Motor neuron (in vitro differentiated cells): ENCODE measurements around the gene STAP1. TPM values are rescaled to one million over a fixed set of nuclear protein-coding genes. Genes with fewer than 3 reads are reported as not detected.
A peak's percentile ranks its signal among the peaks of the same experiment; 100 is the strongest.

ENCODE experiments used
- ATAC-seq, 8 experiments: fragments of 200-7000 bp; cut with Tn5 transposase; replicated peaks in 6 of 8; 2 replicates each; pipeline ENCODE4 v1.8.0; 2021; ENCODE audit warnings: mild to moderate bottlenecking in 8 of 8, moderate library complexity in 8 of 8
- H3K27ac ChIP-seq, 2 donors: fragments of 250-450 bp; sonication (Bioruptor Pico); 2 replicates each; pipeline ENCODE4 v1.9.0; 2021; ENCODE audit warnings: antibody characterized with exemption in 2 of 2, mild to moderate bottlenecking in 2 of 2, moderate library complexity in 1 of 2
- H3K4me1 ChIP-seq, 2 donors: fragments of 250-450 bp; sonication (Bioruptor Pico); replicated peaks in 1 of 2; 2 replicates each; pipeline ENCODE4 v1.6.1; 2021; ENCODE audit warnings: antibody characterized with exemption in 2 of 2, mild to moderate bottlenecking in 2 of 2, moderate library complexity in 1 of 2
- H3K4me3 ChIP-seq, 5 donors: fragments of 250-450 bp; sonication (Bioruptor Pico); 2 replicates each; pipeline ENCODE4 v1.9.0; 2021; ENCODE audit warnings: antibody characterized with exemption in 5 of 5, mild to moderate bottlenecking in 5 of 5, moderate library complexity in 4 of 5
- WGBS, 10 experiments: fragments of 450-650 bp; shearing (Covaris generic); methylation state at CpG; one replicate each; pipeline ENCODE4 v1.0.0; 2022; 5-methylcytosine and 5-hydroxymethylcytosine counted together
- in situ Hi-C, 9 experiments: fragments of 400-800 bp; cut with MboI; loops; one replicate each; pipeline ENCODE4 v1.15.0; 2021; ENCODE audit warnings: low sequenced_read_pairs in 9 of 9, low pct_unique_long_range_greater_than_20kb in 2 of 9; ENCODE audit not compliant: unreplicated experiment in 9 of 9
- total RNA-seq, 8 experiments: library from RNA; unstranded; fragments of 300-600 nt; gene quantifications; 2 replicates each; pipeline versions ENCODE4 v1.2.3 to v1.2.4, GENCODE V29; 2022

STAP1 gene
- total RNA-seq, 8 experiments from 2014 or later: 0.05 to 0.50 (median 0.14) TPM; not detected in 5

- Histone ChIP-seq H3K4me3 (no peak overlapping the region), H3K4me1 (no peaks in the 10 kb centered on the region), H3K27ac (no peak overlapping the region)
- WGBS, 10 experiments: 53 to 100% (median 100%) methylated on average over 1 of the region's 1 CpG; no CpG with 5 or more reads in 1 of the 10 experiments
- in situ Hi-C loops: no loop called here
- ATAC-seq: no peak
These were observed 12.0 kb downstream of the STAP1 start for GRCh38 chr4:67570537-67570936.

DNA sequence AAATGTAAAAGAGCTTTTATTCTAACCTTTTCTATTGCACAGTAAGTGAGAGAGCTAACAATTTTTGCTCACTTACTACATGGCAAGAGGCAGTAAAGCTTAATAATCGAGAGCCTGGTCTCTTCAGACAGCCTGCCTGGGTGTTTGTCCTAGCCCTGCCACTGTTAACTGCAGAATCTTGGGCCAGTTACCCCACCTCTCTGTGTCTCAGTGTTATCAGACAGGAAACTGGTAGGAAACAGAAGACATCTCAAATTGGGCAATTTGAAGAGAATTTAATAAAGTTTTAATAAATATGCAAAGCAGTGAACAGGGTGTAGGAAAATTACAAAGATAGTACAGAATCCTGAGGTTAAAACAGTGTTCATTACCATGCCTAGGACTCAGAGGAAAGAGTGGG, 13.4 kb downstream of the STAP1 start:
- no peak overlapping the region for H3K27ac ChIP-seq
- H3K4me1 ChIP-seq: no peaks in the 10 kb centered on the region
- H3K4me3 ChIP-seq: no peak overlapping the region
- in situ Hi-C loops: no loop called here
- no peak for ATAC-seq
- WGBS, 10 experiments: 0 to 100% (median 75%) methylated on average over 1 of the region's 1 CpG; no CpG with 5 or more reads in 3 of the 10 experiments

- H3K27ac ChIP-seq: no peak overlapping the region
- in situ Hi-C loops: no loop called here
- H3K4me1 ChIP-seq: no peaks in the 10 kb centered on the region
- no peak for ATAC-seq
- H3K4me3 ChIP-seq: no peak overlapping the region
These were observed 14.7 kb downstream of the STAP1 start for GRCh38 chr4:67573193-67573592.

DNA sequence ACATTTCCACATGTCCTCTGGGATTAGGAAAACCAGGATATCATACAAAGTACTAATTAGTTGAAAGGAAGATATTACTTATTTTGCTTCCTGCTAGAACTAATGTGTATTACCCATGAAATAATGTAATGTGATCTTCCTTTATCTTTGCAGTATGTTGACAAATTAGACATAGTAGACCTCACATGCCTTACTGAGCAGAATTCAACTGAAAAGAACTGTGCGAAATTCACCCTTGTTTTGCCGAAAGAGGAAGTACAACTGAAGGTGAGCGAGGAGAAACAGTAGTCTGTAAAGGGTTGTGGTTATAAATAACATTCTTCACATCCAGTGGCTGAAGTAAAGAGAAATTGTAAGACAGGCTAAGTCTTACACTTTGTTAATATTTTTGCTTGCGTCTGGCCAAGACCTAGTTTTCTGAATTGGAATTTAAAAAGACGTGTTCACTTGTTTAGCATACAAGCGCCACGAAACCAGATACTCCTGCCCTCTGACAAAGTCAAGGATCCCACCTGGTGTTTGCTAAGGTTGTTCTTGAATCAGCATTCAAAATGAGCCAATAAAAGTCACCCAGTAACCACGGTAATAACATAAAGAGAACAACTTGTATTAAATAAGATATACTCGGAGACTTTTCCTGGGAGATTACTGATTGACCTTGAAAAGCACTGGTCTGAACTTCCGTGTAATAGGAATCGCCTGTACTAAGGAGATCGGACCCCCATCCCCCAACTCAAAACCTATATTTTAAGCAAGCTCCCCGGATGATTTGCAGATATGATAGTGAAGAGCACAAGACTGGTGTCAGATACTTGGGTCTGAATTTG, 16.9 kb downstream of the STAP1 start:
- no peak overlapping the region for H3K4me3 ChIP-seq
- H3K4me1 ChIP-seq: no peaks in the 10 kb centered on the region
- no peak for ATAC-seq
- no peak overlapping the region for H3K27ac ChIP-seq
- 64 to 96% (median 83%) methylated on average over 3 to 12 of the region's 13 CpGs; no CpG with 5 or more reads in 1 of the 10 experiments for WGBS, 10 experiments
- in situ Hi-C loops: no loop called here

GRCh38 chr4:67576059-67576466, 17.5 kb downstream of the STAP1 start:
- in situ Hi-C loops: no loop called here
- H3K4me3 ChIP-seq: no peak overlapping the region
- no peaks in the 10 kb centered on the region for H3K4me1 ChIP-seq
- no peak for ATAC-seq
- 20 to 90% (median 83%) methylated on average over 1 to 4 of the region's 4 CpGs for WGBS, 10 experiments
- no peak overlapping the region for H3K27ac ChIP-seq

- Histone ChIP-seq H3K4me3 (no peak overlapping the region), H3K4me1 (no peaks in the 10 kb centered on the region), H3K27ac (no peak overlapping the region)
- no peak for ATAC-seq
- 38 to 100% (median 90%) methylated on average over 1 of the region's 1 CpG; no CpG with 5 or more reads in 6 of the 10 experiments for WGBS, 10 experiments
- in situ Hi-C loops: no loop called here
These were observed 18.0 kb downstream of the STAP1 start for GRCh38 chr4:67576538-67576937.

- in situ Hi-C loops: no loop called here
- WGBS, 10 experiments: 8 to 100% (median 81%) methylated on average over 1 to 3 of the region's 3 CpGs; no CpG with 5 or more reads in 2 of the 10 experiments
- Histone ChIP-seq H3K4me1 (no peaks in the 10 kb centered on the region), H3K4me3 (no peak overlapping the region), H3K27ac (no peak overlapping the region)
- no peak for ATAC-seq
These were observed 22.1 kb downstream of the STAP1 start for GRCh38 chr4:67580577-67580976.

GRCh38 chr4:67581208-67581857, 22.8 kb downstream of the STAP1 start:
- ATAC-seq: no peak
- 33 to 100% (median 82%) methylated on average over 3 to 8 of the region's 8 CpGs; no CpG with 5 or more reads in 1 of the 10 experiments for WGBS, 10 experiments
- Histone ChIP-seq H3K4me3 (no peak overlapping the region), H3K4me1 (no peaks in the 10 kb centered on the region), H3K27ac (no peak overlapping the region)
- in situ Hi-C loops: no loop called here

DNA sequence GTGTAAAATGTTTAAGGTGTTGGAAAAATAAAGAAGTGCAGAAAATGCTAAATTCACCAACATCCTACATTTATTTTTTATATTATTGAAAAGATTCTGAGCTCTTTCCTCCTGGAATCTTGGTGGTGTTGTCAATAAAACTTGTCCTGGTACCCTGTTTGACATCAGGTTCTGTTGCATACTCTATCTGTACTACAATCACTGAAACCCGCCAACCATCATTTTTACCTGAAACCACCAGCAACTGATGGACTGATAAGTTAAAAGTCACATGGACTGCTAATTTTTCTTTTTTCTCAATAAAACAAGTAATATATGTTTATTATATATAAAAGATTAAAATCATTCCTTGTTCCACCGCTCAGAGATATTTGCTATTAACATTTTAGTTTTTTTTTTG, 23.4 kb downstream of the STAP1 start:
- in situ Hi-C loops: no loop called here
- Histone ChIP-seq H3K27ac (no peak overlapping the region), H3K4me1 (no peaks in the 10 kb centered on the region), H3K4me3 (no peak overlapping the region)
- ATAC-seq: no peak
- WGBS, 10 experiments: 0 to 80% (median 54%) methylated on average over 1 to 2 of the region's 2 CpGs

GRCh38 chr4:67584496-67584895, 26.0 kb downstream of the STAP1 start:
- in situ Hi-C loops: no loop called here
- Histone ChIP-seq H3K4me1 (no peaks in the 10 kb centered on the region), H3K4me3 (no peak overlapping the region), H3K27ac (no peak overlapping the region)
- ATAC-seq: no peak

GRCh38 chr4:67587156-67587555, 28.6 kb downstream of the STAP1 start:
- in situ Hi-C loops: no loop called here
- H3K4me3 ChIP-seq: no peak overlapping the region
- 0 to 100% (median 93%) methylated on average over 1 to 3 of the region's 3 CpGs; no CpG with 5 or more reads in 2 of the 10 experiments for WGBS, 10 experiments
- H3K27ac ChIP-seq: no peak overlapping the region
- ATAC-seq: no peak
- H3K4me1 ChIP-seq: no peaks in the 10 kb centered on the region

DNA sequence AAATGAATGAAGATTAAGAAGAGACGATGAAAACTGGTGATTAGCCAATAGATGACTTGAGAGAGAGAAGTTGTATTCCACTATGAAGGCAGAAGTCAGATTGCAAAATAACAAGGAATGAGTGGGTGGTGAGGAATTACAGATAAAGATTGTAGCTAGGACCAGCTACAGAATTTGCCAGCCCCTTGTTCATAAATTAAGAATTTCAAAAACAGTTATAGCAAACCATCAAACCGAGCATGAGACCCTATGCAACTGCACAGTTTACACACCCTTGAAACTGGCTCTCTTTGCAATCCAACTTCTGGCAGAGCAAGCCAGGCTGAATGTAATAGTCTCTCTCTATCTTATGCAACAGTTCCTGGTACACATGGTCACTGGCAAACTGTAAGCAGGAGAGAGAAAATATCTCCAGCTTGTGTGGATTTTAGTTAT, 35.2 kb downstream of the STAP1 start:
- in situ Hi-C loops: no loop called here
- Histone ChIP-seq H3K27ac (no peak overlapping the region), H3K4me3 (no peak overlapping the region), H3K4me1 (no peaks in the 10 kb centered on the region)
- 0 to 100% (median 72%) methylated on average over 1 to 2 of the region's 2 CpGs for WGBS, 10 experiments
- peak in 2 of 8 experiments; percentile 36 to 39 for ATAC-seq

DNA sequence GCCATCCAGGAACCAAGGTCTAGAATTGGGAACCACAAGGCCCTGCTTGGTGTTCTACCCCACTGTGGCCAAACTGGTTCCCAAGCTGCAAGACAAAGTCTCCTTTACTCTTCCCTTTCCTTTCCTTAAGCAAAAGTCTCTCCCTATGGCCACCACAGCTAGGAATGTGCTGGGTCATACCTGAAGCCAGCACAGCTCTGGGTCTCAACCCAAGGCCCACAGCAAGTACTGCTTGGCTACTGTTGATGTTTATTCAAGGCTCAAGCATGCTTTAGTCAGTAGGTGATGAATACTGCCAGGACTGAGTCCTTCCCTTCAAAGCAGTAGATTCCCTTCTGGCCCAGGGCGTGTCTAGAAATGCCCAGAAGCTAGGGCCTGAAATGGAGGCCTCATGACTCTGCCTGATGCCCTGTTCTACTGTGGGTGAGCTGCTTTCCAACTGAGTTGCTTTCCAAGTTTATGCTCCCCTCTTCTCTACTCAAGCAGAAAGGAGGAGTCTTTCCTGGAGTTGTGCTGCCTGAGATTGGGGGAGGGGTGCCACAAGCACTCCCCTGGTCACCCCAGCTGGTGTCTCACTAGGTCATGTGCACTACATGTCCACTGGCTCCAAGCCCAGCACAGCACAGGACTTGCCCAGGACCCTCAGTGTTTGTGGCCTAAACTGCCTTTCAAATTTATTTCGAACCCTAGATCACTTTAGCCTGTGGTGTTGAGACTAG, 44.9 kb downstream of the STAP1 start:
- in situ Hi-C loops: no loop called here
- Histone ChIP-seq H3K4me1 (no peaks in the 10 kb centered on the region), H3K4me3 (no peak overlapping the region), H3K27ac (no peak overlapping the region)
- WGBS, 10 experiments: 86 to 100% (median 100%) methylated on average over 1 to 2 of the region's 2 CpGs; no CpG with 5 or more reads in 5 of the 10 experiments
- peak in 2 of 8 experiments; percentile 63 to 81 for ATAC-seq
